Cardiac muscle cell (in vitro differentiated cells and primary cell): ENCODE results near the gene SLC9B1. TPM values are rescaled to one million over a fixed set of nuclear protein-coding genes. Genes with fewer than 3 reads are reported as not detected.

Experiments used
- DNase-seq, 2 donors: peaks; one replicate each; pipeline versions ENCODE4 v3.0.0 to v3.0.0-alpha.2; 2010 to 2017; ENCODE audit warnings: low read depth in 1 of 2, low spot score in 1 of 2
- H3K27ac ChIP-seq: fragments of 200-600 bp; sonication (generic); 2 replicates; pipeline ENCODE4 v1.5.1; 2016
- H3K27me3 ChIP-seq: fragments of 200-600 bp; sonication (generic); 2 replicates; pipeline ENCODE4 v1.6.0; 2016; ENCODE audit warnings: control low read depth
- H3K36me3 ChIP-seq: fragments of 200-600 bp; sonication (generic); 2 replicates; pipeline ENCODE4 v1.5.1; 2016; ENCODE audit warnings: control low read depth
- H3K4me1 ChIP-seq: fragments of 200-600 bp; sonication (generic); 2 replicates; pipeline ENCODE4 v1.8.1; 2017; ENCODE audit warnings: low read depth, mild to moderate bottlenecking, mixed run types
- H3K4me3 ChIP-seq: fragments of 200-600 bp; sonication (generic); 2 replicates; pipeline ENCODE4 v1.5.1; 2016; ENCODE audit warnings: mild to moderate bottlenecking
- H3K9me3 ChIP-seq: fragments of 200-600 bp; sonication (generic); 2 replicates; pipeline ENCODE4 v1.5.1; 2017; ENCODE audit warnings: low read depth, mild to moderate bottlenecking, control low read depth
- polyA plus RNA-seq: library from polyadenylated mRNA; unstranded; fragments of >200 nt; fragmentation: Nextera tagmentation; extraction: Ambion mirVana; gene quantifications from 2 replicates; pipeline ENCODE4 v1.2.1, GENCODE V29; 2016
- total RNA-seq: library from RNA; depleted of rRNA; stranded (reverse); fragments of >200 nt; gene quantifications from 2 replicates; pipeline ENCODE4 v1.2.3, GENCODE V29; 2016
- TF ChIP-seq, protein P1 (sequence below): IDR thresholded peaks from 2 replicates; pipeline ENCODE4 v1.5.1; 2012; ENCODE audit warnings: low read depth, mild to moderate bottlenecking, low read length

Gene SLC9B1
- total and polyA plus RNA-seq, 2 experiments from 2014 or later: 0.30 TPM; not detected in 1

DNA sequence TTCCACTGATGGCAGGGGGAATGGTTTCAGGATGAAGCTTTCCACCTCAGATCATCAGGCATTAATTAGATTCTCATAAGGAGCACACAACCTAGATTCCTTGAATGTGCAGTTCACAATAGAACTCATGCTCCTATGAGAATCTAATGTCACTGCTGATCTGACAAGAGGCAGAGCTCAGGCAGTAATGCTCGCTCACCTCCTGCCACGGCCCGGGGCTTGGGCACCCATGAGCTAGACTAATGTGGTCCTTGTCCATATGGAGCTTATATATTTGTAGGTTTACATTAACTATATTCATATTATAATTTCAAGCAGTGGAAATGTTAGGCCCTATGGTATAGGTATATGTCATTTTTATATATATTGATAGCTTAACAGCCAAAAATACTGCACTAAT, 32.6 kb upstream of the SLC9B1 start:
- H3K4me1 ChIP-seq: no peaks in the 10 kb centered on the region
- no peak for DNase-seq
- H3K9me3 ChIP-seq: no peaks in the 10 kb centered on the region
- H3K4me3 ChIP-seq: no peak overlapping the region
- no peaks in the 10 kb centered on the region for H3K36me3 ChIP-seq
- H3K27me3 ChIP-seq: no peaks in the 10 kb centered on the region
- H3K27ac ChIP-seq: no peak overlapping the region
- TF ChIP-seq, protein P1, sequence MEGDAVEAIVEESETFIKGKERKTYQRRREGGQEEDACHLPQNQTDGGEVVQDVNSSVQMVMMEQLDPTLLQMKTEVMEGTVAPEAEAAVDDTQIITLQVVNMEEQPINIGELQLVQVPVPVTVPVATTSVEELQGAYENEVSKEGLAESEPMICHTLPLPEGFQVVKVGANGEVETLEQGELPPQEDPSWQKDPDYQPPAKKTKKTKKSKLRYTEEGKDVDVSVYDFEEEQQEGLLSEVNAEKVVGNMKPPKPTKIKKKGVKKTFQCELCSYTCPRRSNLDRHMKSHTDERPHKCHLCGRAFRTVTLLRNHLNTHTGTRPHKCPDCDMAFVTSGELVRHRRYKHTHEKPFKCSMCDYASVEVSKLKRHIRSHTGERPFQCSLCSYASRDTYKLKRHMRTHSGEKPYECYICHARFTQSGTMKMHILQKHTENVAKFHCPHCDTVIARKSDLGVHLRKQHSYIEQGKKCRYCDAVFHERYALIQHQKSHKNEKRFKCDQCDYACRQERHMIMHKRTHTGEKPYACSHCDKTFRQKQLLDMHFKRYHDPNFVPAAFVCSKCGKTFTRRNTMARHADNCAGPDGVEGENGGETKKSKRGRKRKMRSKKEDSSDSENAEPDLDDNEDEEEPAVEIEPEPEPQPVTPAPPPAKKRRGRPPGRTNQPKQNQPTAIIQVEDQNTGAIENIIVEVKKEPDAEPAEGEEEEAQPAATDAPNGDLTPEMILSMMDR: no peak

DNA sequence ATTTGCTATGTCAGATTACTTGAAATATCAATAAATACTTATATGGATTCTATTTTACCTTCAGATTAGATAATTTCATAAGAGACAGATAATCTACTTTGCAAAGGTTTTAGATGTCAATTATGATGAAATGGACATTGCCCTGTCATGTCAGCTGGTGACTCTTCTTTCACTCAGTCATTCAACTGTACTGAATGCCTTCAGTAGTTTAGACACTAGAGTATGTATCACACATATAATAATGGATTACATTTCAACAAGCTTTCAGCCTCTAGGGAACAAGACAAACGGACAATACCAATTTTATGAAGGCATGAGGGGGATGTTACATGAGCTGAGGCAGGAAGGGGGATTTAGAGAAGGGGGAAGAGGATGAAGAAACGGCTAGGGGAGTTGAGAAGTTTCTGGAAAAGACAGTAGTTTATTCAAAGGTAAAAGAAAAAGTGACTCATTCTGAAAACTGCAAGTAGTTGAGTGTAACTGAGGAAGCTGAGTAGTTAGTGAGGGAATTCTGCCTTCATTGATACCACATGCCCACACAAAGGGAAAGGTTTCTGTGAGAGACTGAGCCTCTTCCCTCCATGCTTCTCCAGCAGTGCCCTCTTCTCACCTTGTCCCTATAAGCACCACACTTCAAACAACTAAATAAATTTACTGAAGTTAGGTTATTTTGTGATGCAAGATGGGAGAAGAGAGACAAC, 31.4 kb upstream of the SLC9B1 start:
- Histone ChIP-seq H3K27me3 (no peaks in the 10 kb centered on the region), H3K9me3 (no peaks in the 10 kb centered on the region), H3K27ac (no peak overlapping the region), H3K4me1 (no peaks in the 10 kb centered on the region), H3K36me3 (no peaks in the 10 kb centered on the region), H3K4me3 (no peak overlapping the region)
- TF ChIP-seq, protein P1: no peak
- DNase-seq: no peak

DNA sequence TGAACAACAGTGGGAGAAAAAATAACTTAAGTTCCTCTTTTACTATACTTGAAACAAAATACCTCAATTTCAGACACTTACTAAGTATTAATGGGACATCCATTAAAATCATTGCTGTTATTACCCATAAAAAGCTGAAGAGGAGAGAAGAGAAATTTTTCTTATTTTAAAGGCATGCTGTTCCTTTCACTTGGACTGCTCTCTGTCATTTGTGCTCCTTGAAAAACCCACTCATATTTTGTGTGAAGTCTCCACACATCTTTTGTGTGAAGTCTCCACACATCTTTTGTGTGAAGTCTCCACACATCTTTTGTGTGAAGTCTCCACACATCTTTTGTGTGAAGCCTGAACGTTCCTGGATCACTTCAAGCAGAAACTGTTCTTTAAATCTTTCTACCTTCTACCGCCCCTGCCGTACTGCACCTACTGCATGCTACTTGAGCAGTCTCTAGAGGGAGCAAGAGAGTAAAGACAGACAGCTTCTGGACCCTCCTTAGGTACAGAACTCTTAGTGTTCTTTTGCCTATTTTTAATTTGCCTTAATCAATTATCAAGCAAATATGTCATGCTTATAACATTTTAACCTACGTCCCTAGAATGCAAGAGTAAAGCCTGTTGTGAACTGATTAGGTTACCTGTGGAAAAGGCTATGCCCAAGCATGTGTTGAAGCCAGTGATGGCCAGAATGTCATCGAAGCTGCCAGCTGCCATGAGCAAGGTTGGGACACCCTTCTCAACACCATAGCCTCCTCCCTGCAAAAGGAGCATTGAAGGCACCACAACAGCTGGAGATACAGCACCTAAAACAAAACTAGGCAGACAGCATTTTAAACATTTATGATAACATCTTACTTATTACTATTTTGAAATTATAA, 27.1 kb upstream of the SLC9B1 start:
- Histone ChIP-seq H3K27ac (no peak overlapping the region), H3K27me3 (no peaks in the 10 kb centered on the region), H3K4me1 (no peaks in the 10 kb centered on the region), H3K4me3 (no peak overlapping the region), H3K36me3 (no peaks in the 10 kb centered on the region), H3K9me3 (no peaks in the 10 kb centered on the region)
- TF ChIP-seq, protein P1: peak; percentile 79
- peak; percentile 63 to 64 for DNase-seq

DNA sequence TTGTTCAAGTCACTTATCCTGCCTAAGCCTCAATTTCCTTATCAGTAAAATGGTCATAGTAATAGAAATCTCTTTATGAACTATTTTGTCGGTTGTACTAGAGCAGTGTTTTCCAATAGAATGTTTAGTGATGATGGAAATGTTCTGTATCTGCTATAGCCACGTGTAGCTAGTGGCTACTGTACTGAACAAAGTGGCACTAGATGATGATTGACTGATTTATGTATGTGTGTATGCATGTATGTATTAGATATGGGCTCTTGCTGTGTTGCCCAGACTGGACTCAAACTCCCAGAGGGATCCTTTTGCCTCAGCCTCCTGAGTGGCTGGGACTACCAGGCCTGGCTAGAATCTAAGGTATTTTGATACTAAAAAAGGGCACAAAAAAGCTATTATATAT, 24.7 kb upstream of the SLC9B1 start:
- Histone ChIP-seq H3K4me3 (no peak overlapping the region), H3K36me3 (no peaks in the 10 kb centered on the region), H3K27ac (no peak overlapping the region), H3K9me3 (no peaks in the 10 kb centered on the region), H3K27me3 (no peaks in the 10 kb centered on the region), H3K4me1 (no peaks in the 10 kb centered on the region)
- DNase-seq: no peak
- TF ChIP-seq, protein P1: no peak

DNA sequence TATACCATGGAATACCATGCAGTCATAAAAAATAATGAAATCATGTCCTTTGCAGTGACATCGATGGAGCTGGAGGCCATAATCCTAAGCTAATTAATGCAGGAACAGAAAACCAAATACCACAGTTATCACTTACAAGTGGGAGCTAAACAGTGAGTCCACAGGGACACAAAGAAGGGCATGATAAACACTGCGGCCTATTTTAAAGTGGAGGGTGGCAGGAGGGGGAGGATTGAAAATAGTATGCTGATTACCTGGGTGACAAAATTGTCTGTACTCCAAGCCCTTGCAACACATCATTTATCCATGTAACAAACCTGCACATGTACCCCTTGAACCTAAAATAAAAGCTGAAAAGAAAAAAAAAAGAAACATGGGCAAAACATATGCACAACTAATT, 16.7 kb upstream of the SLC9B1 start:
- H3K4me1 ChIP-seq: no peaks in the 10 kb centered on the region
- no peak overlapping the region for H3K27ac ChIP-seq
- H3K27me3 ChIP-seq: no peaks in the 10 kb centered on the region
- TF ChIP-seq, protein P1: no peak
- no peak overlapping the region for H3K4me3 ChIP-seq
- no peaks in the 10 kb centered on the region for H3K36me3 ChIP-seq
- H3K9me3 ChIP-seq: no peaks in the 10 kb centered on the region
- no peak for DNase-seq
